Measurements from ENCODE around the gene CNOT6L.

Gene CNOT6L

DNA sequence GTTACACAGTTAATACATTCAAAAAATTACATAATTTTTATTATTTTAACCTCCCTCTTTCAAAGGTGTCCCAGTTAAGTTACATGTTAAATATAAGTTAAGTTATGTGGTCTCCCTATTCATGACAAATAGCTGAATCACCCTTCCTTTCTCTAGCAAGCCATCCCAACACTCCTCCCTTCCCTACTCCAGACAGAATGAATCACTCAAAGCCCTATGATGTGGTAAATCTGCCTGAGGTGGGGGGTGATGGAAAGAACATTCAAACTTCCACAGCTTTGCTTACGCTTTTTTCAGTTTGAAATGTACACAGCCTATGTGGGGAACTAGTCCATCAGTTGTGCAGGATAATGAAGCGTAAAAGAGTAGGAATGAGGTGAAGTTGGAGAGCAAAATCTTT lies 123.4 kb downstream of the CNOT6L start:
- H3K27ac ChIP-seq (ENCODE audit: low read depth, low read length): no peak overlapping the region
- H3K9ac ChIP-seq (ENCODE audit: low read length): no peak overlapping the region
- H3K27me3 ChIP-seq (ENCODE audit: control insufficient read depth, insufficient read depth, low read length): no peaks in the 10 kb centered on the region
- no peaks in the 10 kb centered on the region for H3K36me3 ChIP-seq (ENCODE audit: control insufficient read depth, insufficient read depth, low read length)
- H3K4me3 ChIP-seq (ENCODE audit: low read length): no peak overlapping the region
- H3K4me1 ChIP-seq (ENCODE audit: control insufficient read depth, insufficient read depth, low read length): no peaks in the 10 kb centered on the region

DNA sequence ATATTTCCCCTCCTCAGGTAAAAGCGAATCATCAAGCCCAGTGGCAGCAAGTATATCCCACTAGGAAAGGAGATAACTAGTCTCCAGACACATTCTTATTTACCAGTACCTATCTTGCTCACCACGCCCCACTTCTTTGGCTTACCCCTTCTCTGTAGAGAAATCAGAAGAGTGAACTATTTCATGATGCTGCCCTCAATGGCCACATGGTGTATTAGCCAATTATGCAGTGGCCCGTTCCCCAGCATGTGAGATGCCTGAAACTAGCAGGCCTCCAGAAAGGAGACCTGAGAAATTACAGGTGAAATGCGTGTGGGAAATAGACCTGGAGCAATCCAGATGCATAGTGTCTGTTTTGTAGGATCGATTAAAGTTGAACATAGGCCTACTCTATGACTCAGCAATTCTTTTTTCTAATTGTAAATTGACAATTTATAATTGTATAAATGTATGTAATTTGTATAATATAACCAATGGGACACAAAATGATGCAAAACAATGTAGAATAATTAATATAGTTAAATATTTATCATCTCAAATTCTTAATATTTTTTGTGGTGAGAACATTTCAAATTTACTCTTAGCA lies 126.2 kb downstream of the CNOT6L start:
- H3K27me3 ChIP-seq (ENCODE audit: control insufficient read depth, insufficient read depth, low read length): no peaks in the 10 kb centered on the region
- no peak overlapping the region for H3K9ac ChIP-seq (ENCODE audit: low read length)
- no peak overlapping the region for H3K4me3 ChIP-seq (ENCODE audit: low read length)
- H3K27ac ChIP-seq (ENCODE audit: low read depth, low read length): no peak overlapping the region
- H3K4me1 ChIP-seq (ENCODE audit: control insufficient read depth, insufficient read depth, low read length): no peaks in the 10 kb centered on the region
- H3K36me3 ChIP-seq (ENCODE audit: control insufficient read depth, insufficient read depth, low read length): no peaks in the 10 kb centered on the region

DNA sequence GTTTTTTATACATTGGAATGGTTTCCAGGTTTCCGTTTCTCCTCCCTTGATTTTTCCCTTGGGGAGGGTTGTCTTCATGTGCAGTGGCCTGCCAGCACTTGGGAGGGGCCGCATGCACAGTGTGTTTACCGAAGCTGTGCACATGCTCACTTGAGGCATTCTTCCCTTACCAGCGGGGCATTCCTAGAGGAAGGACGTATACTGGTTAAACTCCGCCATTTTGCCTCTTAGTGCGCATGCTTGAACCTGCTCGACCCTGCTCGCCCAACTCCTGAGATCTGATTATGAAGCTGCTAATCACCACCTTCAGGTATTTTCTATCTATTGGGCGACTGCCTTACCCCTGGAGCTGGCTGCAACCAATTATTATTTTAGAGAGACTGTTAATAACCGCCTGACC lies 137.4 kb downstream of the CNOT6L start:
- Histone ChIP-seq H3K27ac (ENCODE audit: low read depth, low read length) (no peak overlapping the region), H3K36me3 (ENCODE audit: control insufficient read depth, insufficient read depth, low read length) (no peaks in the 10 kb centered on the region), H3K4me1 (ENCODE audit: control insufficient read depth, insufficient read depth, low read length) (no peaks in the 10 kb centered on the region), H3K4me3 (ENCODE audit: low read length) (no peak overlapping the region), H3K9ac (ENCODE audit: low read length) (no peak overlapping the region), H3K27me3 (ENCODE audit: control insufficient read depth, insufficient read depth, low read length) (no peaks in the 10 kb centered on the region)

DNA sequence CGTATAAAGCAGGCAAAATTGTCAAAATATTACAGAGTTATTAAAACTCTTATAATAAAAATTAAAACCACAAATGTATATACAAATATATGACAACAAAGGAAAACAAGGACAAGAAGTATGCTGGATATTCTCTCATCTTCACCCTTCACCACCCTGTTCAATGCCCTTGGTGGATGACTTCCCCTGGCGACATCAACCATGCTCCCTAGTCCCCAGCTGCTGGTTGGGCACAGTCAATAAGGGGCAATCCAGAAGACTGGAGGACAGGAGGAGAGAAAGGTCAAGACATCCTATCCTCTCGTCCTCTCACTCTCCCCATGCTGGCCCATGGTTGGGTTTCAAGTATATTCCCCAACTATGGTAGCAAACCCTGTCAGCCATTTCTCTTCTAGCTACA lies 142.3 kb downstream of the CNOT6L start:
- Histone ChIP-seq H3K4me3 (ENCODE audit: low read length) (no peak overlapping the region), H3K4me1 (ENCODE audit: control insufficient read depth, insufficient read depth, low read length) (no peaks in the 10 kb centered on the region), H3K27me3 (ENCODE audit: control insufficient read depth, insufficient read depth, low read length) (no peaks in the 10 kb centered on the region), H3K9ac (ENCODE audit: low read length) (no peak overlapping the region), H3K27ac (ENCODE audit: low read depth, low read length) (no peak overlapping the region), H3K36me3 (ENCODE audit: control insufficient read depth, insufficient read depth, low read length) (no peaks in the 10 kb centered on the region)

DNA sequence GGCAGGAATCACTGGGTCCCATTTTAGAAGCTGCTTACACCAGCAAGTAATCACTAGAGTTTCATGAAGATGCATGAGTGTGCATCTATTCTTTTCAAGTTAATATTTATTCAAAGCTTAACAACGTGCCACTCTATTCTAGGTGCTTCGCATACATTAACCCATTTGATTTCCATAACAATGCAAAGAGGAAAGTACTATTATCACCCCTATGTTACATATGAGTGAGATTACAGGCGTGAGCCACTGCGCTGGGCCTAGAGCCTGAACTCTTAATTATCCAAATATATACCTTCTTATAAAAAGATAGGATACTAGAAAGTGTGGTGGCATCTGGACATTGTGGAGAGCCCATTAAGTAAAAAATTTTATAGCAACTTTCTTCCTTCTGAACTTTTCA lies 148.1 kb downstream of the CNOT6L start:
- H3K36me3 ChIP-seq (ENCODE audit: control insufficient read depth, insufficient read depth, low read length): no peaks in the 10 kb centered on the region
- H3K4me1 ChIP-seq (ENCODE audit: control insufficient read depth, insufficient read depth, low read length): no peaks in the 10 kb centered on the region
- no peak overlapping the region for H3K27ac ChIP-seq (ENCODE audit: low read depth, low read length)
- no peaks in the 10 kb centered on the region for H3K27me3 ChIP-seq (ENCODE audit: control insufficient read depth, insufficient read depth, low read length)
- no peak overlapping the region for H3K9ac ChIP-seq (ENCODE audit: low read length)
- H3K4me3 ChIP-seq (ENCODE audit: low read length): no peak overlapping the region

DNA sequence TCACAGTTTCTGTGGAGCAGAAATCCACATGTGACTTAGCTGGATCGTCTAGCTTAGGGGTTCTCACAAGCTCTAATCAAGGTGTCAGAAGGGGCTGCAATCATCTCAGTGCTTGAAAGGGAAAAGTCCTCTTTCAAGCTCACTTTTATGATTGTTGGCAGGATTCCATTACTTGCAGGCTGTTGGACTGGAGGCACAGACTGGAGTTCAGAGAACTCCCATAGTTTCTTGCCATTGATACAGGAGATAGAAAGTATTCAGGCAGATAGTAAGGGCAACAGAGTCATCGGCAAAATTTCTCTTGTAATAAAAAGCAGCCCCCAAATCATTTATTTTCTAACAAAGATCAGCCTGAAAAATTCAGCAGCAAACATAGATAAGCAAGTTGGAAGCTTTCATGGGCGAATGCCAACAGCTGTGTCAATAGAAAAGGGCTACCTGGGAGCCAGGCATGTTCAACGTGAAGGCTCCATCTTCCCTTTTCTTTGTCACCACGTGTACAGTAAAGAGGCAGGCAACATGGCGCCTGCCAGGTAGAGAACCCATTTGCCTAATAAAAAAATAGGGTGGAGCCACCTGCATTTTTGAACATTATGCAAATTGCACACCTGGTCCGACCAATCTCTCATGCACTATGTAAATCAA lies 149.1 kb downstream of the CNOT6L start:
- Histone ChIP-seq H3K4me3 (ENCODE audit: low read length) (no peak overlapping the region), H3K36me3 (ENCODE audit: control insufficient read depth, insufficient read depth, low read length) (no peaks in the 10 kb centered on the region), H3K27ac (ENCODE audit: low read depth, low read length) (no peak overlapping the region), H3K27me3 (ENCODE audit: control insufficient read depth, insufficient read depth, low read length) (no peaks in the 10 kb centered on the region), H3K9ac (ENCODE audit: low read length) (no peak overlapping the region), H3K4me1 (ENCODE audit: control insufficient read depth, insufficient read depth, low read length) (no peaks in the 10 kb centered on the region)

DNA sequence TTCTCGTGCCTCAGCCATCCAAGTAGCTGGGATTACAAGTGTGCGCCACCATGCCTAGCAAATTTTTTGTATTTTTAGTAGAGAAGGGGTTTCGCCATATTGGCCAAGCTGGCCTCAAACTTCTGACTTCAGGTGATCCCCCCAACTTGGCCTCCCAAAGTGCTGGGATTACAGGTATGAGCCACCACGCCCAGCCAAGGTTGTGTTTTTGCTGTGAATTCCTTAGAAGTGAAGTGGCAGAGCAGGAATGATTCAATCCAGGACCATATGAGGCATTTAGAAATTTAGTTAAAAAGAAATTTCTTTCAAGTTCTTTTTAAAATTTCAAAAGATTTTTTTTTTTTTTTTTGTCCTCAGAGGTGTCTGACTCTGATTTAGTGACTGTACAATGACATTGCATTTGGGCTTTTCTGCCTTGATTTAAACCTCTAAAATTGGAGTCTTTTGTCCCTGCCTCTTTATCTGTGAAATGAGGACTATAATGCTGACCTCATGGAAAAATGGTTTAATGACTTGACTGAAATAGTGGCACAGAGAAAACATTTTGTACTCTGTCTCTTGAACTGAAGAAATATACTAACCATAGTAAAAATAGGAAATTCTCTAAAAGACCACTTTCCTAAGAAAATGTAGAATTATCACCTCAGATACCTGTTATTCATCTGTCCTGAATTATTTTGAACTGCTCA lies 153.6 kb downstream of the CNOT6L start:
- no peaks in the 10 kb centered on the region for H3K4me1 ChIP-seq (ENCODE audit: control insufficient read depth, insufficient read depth, low read length)
- no peak overlapping the region for H3K27ac ChIP-seq (ENCODE audit: low read depth, low read length)
- no peak overlapping the region for H3K9ac ChIP-seq (ENCODE audit: low read length)
- no peak overlapping the region for H3K4me3 ChIP-seq (ENCODE audit: low read length)
- H3K27me3 ChIP-seq (ENCODE audit: control insufficient read depth, insufficient read depth, low read length): no peaks in the 10 kb centered on the region
- H3K36me3 ChIP-seq (ENCODE audit: control insufficient read depth, insufficient read depth, low read length): no peaks in the 10 kb centered on the region

All from rectal smooth muscle tissue (tissue), 1 donor.